GM18526 (cell line): ENCODE results near the gene PLEKHA1.

ENCODE experiments used
- POLR2A ChIP-seq: IDR thresholded peaks from 3 replicates; pipeline ENCODE4 v1.6.1; 2011; ENCODE audit not compliant: insufficient read length; ENCODE audit errors: extremely low read depth

PLEKHA1 gene

GRCh38 chr10:122362621-122363020 is 11.9 kb upstream of the PLEKHA1 start:
- TF ChIP-seq POLR2A = no peak

GRCh38 chr10:122363311-122363710 is 11.2 kb upstream of the PLEKHA1 start:
- TF ChIP-seq POLR2A = no peak

- TF ChIP-seq POLR2A = no peak
These were observed 10.6 kb upstream of the PLEKHA1 start for GRCh38 chr10:122363722-122364463.

GRCh38 chr10:122368502-122369254 is 5.8 kb upstream of the PLEKHA1 start:
- no peak for TF ChIP-seq POLR2A

GRCh38 chr10:122373108-122373507 is 1.4 kb upstream of the PLEKHA1 start:
- no peak for TF ChIP-seq POLR2A

- TF ChIP-seq POLR2A = no peak
These were observed 787 bp upstream of the PLEKHA1 start for GRCh38 chr10:122373721-122374120.

- TF ChIP-seq POLR2A = no peak
These were observed 561 bp downstream of the PLEKHA1 start for GRCh38 chr10:122374859-122375678.

GRCh38 chr10:122375679-122376160 is 1.2 kb downstream of the PLEKHA1 start:
- no peak for TF ChIP-seq POLR2A

GRCh38 chr10:122376364-122376961 is 2.0 kb downstream of the PLEKHA1 start:
- no peak for TF ChIP-seq POLR2A

GRCh38 chr10:122379041-122379440 is 4.5 kb downstream of the PLEKHA1 start:
- no peak for TF ChIP-seq POLR2A

GRCh38 chr10:122379537-122379936 is 5.0 kb downstream of the PLEKHA1 start:
- TF ChIP-seq POLR2A = no peak

GRCh38 chr10:122380703-122381102 is 6.2 kb downstream of the PLEKHA1 start:
- no peak for TF ChIP-seq POLR2A

- TF ChIP-seq POLR2A = no peak
These were observed 7.2 kb downstream of the PLEKHA1 start for GRCh38 chr10:122381680-122382079.

GRCh38 chr10:122386514-122386913 is 12.0 kb downstream of the PLEKHA1 start:
- no peak for TF ChIP-seq POLR2A

- no peak for TF ChIP-seq POLR2A
These were observed 13.1 kb downstream of the PLEKHA1 start for GRCh38 chr10:122387572-122387971.

GRCh38 chr10:122388287-122388997 is 13.9 kb downstream of the PLEKHA1 start:
- TF ChIP-seq POLR2A = no peak
